ENCODE measurements around the gene GATM.

DNA sequence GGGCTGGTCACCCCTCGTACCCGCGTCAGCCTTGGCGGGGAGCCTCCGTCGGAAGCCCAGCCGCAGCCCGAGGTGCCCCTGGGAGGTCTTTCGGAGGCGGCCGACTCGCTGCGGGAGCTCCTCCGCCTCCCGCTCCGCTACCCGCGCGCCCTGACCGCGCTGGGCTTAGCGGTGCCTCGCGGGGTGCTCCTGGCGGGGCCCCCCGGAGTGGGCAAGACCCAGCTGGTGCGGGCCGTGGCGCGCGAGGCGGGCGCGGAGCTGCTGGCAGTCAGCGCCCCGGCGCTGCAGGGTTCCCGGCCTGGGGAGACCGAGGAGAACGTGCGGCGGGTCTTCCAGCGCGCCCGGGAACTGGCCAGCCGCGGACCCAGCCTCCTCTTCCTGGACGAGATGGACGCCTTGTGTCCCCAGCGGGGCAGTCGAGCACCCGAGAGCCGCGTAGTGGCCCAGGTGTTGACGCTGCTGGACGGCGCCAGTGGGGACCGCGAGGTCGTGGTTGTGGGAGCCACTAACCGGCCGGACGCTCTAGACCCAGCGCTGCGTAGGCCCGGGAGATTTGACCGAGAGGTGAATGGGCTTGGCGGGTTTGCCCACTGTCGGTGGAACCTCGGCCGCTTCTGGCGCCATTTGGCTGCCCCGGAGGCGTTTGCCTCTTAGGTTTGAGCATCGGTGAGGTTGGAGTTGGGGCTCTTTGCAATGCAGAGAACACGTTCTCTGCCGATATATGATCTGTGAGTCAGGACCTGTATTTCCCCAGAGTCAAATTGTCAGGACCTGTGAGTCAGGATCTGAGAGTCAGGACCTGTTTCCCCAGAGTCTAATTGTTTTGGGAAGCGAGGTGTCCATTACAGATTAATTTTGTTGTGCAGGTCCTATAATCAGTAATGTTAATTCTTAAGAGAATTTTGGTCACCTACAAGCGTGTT is 24.9 kb upstream of the GATM start:
- TF ChIP-seq, protein P1, sequence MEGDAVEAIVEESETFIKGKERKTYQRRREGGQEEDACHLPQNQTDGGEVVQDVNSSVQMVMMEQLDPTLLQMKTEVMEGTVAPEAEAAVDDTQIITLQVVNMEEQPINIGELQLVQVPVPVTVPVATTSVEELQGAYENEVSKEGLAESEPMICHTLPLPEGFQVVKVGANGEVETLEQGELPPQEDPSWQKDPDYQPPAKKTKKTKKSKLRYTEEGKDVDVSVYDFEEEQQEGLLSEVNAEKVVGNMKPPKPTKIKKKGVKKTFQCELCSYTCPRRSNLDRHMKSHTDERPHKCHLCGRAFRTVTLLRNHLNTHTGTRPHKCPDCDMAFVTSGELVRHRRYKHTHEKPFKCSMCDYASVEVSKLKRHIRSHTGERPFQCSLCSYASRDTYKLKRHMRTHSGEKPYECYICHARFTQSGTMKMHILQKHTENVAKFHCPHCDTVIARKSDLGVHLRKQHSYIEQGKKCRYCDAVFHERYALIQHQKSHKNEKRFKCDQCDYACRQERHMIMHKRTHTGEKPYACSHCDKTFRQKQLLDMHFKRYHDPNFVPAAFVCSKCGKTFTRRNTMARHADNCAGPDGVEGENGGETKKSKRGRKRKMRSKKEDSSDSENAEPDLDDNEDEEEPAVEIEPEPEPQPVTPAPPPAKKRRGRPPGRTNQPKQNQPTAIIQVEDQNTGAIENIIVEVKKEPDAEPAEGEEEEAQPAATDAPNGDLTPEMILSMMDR (conservative IDR thresholded peaks at IDR 0.05; ENCODE audit: low read length) = no peak
- no peak for TF ChIP-seq EZH2phosphoT487 (IDR thresholded peaks at IDR 0.05; ENCODE audit: borderline replicate concordance)

Data from Loucy (cell line).